A549 (cell line): ENCODE measurements around the gene USP20. TPM values are rescaled to one million over a fixed set of nuclear protein-coding genes. Genes with fewer than 3 reads are reported as not detected.

ENCODE experiments used
- ATAC-seq, 2 experiments: fragments of 200-7000 bp in 1 of 2; fragments of >200 bp in 1 of 2; cut with Nextera tagmentation in 1 of 2; cut with Tn5 transposase in 1 of 2; 3 replicates each; pipeline versions ENCODE4 v1.8.0 to v1.9.1; 2018 to 2020; ENCODE audit warnings: mild to moderate bottlenecking in 1 of 2, moderate library complexity in 1 of 2
- CTCF ChIA-PET: fragments of 300-600 bp; sonication (Branson Sonifier 250); formaldehyde crosslinking; extraction: SDS; loops from one replicate; lab custom pipeline; 2021; ENCODE audit warnings: antibody characterized with exemption, inconsistent platforms; lab: Yijun Ruan, JAX
- POLR2A ChIA-PET: fragments of 350-600 bp; formaldehyde crosslinking; extraction: SDS; loops from one replicate; lab custom pipeline; 2021; ENCODE audit warnings: antibody characterized with exemption, inconsistent platforms; lab: Yijun Ruan, JAX
- DNase-seq, 2 experiments: peaks; one replicate each; pipeline versions ENCODE4 v3.0.0 to v3.0.0-alpha.2; 2011 to 2016; ENCODE audit warnings: low read depth in 1 of 2, low spot score in 1 of 2
- FAIRE-seq: peaks from 2 replicates; lab custom pipeline; 2011; peaks lifted over from hg19 to GRCh38; lab: Jason Lieb, UNC
- H3K27ac ChIP-seq, 2 experiments: fragments of >200 bp; sonication (Bioruptor Twin); formaldehyde crosslinking; 3 replicates each; pipeline ENCODE4 v1.5.1; 2016 to 2017
- H3K4me1 ChIP-seq: fragments of >200 bp; sonication (Bioruptor Twin); formaldehyde crosslinking; 3 replicates; pipeline ENCODE4 v1.6.1; 2016
- H3K4me2 ChIP-seq: fragments of >200 bp; sonication (Bioruptor Twin); formaldehyde crosslinking; 3 replicates; pipeline ENCODE4 v1.6.1; 2016
- H3K4me3 ChIP-seq: fragments of >200 bp; sonication (Bioruptor Twin); formaldehyde crosslinking; 3 replicates; pipeline ENCODE4 v1.5.1; 2016
- H3K9me3 ChIP-seq: fragments of >200 bp; sonication (Bioruptor Twin); formaldehyde crosslinking; 3 replicates; pipeline ENCODE4 v1.6.1; 2016
- CHD2 ChIP-seq: fragments of 150-350 bp; IDR thresholded peaks from 2 replicates; pipeline ENCODE4 v1.6.1; 2014; ENCODE audit warnings: low read length; ENCODE audit not compliant: partially characterized antibody
- E2F6 ChIP-seq: IDR thresholded peaks from 2 replicates; pipeline ENCODE4 v1.6.1; 2012; ENCODE audit warnings: low read depth, borderline replicate concordance
- EHF ChIP-seq: fragments of 250-450 bp; sonication (Bioruptor Pico); IDR thresholded peaks from 2 replicates; pipeline ENCODE4 v1.5.0; 2020; ENCODE audit warnings: mild to moderate bottlenecking
- EHMT2 ChIP-seq: fragments of 200-600 bp; sonication (generic); IDR thresholded peaks from 2 replicates; pipeline ENCODE4 v1.6.1; 2016; ENCODE audit warnings: antibody characterized with exemption, low read depth, mild to moderate bottlenecking, moderate library complexity
- ELK1 ChIP-seq: fragments of 150-350 bp; IDR thresholded peaks from 2 replicates; pipeline ENCODE4 v1.6.1; 2014; ENCODE audit warnings: low read depth, mild to moderate bottlenecking, low read length
- EP300 ChIP-seq, 2 experiments: fragments of >200 bp; sonication (Bioruptor Twin); formaldehyde crosslinking; IDR thresholded peaks; 2 replicates in 1 of 2; 3 replicates in 1 of 2; pipeline ENCODE4 v1.6.1; 2016 to 2017
- ESRRA ChIP-seq: fragments of 150-350 bp; IDR thresholded peaks from 2 replicates; pipeline ENCODE4 v1.6.1; 2014; ENCODE audit warnings: mild to moderate bottlenecking, low read length, borderline replicate concordance
- FOXS1 ChIP-seq: fragments of 250-450 bp; sonication (Bioruptor Pico); IDR thresholded peaks from 2 replicates; pipeline ENCODE4 v1.5.0; 2020; ENCODE audit warnings: mild to moderate bottlenecking, moderate library complexity
- GATA3 ChIP-seq: IDR thresholded peaks from 2 replicates; pipeline ENCODE4 v1.6.1; 2012; ENCODE audit warnings: borderline replicate concordance
- HDAC2 ChIP-seq: fragments of 200-600 bp; sonication (generic); IDR thresholded peaks from 2 replicates; pipeline ENCODE4 v1.6.1; 2016
- KDM1A ChIP-seq: fragments of 200-600 bp; sonication (generic); IDR thresholded peaks from 2 replicates; pipeline ENCODE4 v1.6.1; 2016; ENCODE audit warnings: low read depth, mild to moderate bottlenecking
- KDM5A ChIP-seq: fragments of 200-600 bp; sonication (generic); IDR thresholded peaks from 2 replicates; pipeline ENCODE4 v1.6.1; 2016; ENCODE audit warnings: antibody characterized with exemption, mild to moderate bottlenecking
- MAFK ChIP-seq: fragments of 450-650 bp; IDR thresholded peaks from 2 replicates; pipeline ENCODE4 v1.6.1; 2014; ENCODE audit not compliant: partially characterized antibody
- MAX ChIP-seq: IDR thresholded peaks from 2 replicates; pipeline ENCODE4 v1.6.1; 2012
- MAZ ChIP-seq: fragments of 150-350 bp; IDR thresholded peaks from 2 replicates; pipeline ENCODE4 v1.6.1; 2014; ENCODE audit warnings: antibody characterized with exemption, low read depth, low read length, borderline replicate concordance
- NR3C1 ChIP-seq: fragments of >200 bp; sonication (Bioruptor Twin); formaldehyde crosslinking; IDR thresholded peaks from 3 replicates; pipeline ENCODE4 v1.6.1; 2017
- RAD21 ChIP-seq, 2 experiments: fragments of >200 bp in 1 of 2; sonication (Bioruptor Twin) in 1 of 2; formaldehyde crosslinking in 1 of 2; IDR thresholded peaks in 1 of 2; conservative IDR thresholded peaks in 1 of 2; 2 replicates in 1 of 2; 3 replicates in 1 of 2; pipeline ENCODE4 v1.6.1; 2012 to 2018; ENCODE audit warnings: inconsistent platforms in 1 of 2
- RCOR1 ChIP-seq: fragments of 150-350 bp; IDR thresholded peaks from 2 replicates; pipeline ENCODE4 v1.6.1; 2014; ENCODE audit warnings: antibody characterized with exemption, low read length, low read depth
- REST ChIP-seq: fragments of 200-600 bp; sonication (generic); IDR thresholded peaks from 2 replicates; pipeline ENCODE4 v1.6.1; 2016; ENCODE audit warnings: antibody characterized with exemption, mild to moderate bottlenecking, moderate library complexity
- RFX5 ChIP-seq: fragments of 450-650 bp; IDR thresholded peaks from 2 replicates; pipeline ENCODE4 v1.7.1; 2014; ENCODE audit warnings: antibody characterized with exemption, mild to moderate bottlenecking, moderate library complexity
- SMC3 ChIP-seq: fragments of >200 bp; sonication (Bioruptor Twin); formaldehyde crosslinking; IDR thresholded peaks from 3 replicates; pipeline ENCODE4 v1.6.1; 2018; ENCODE audit warnings: inconsistent platforms
- TP53 ChIP-seq: fragments of 250-450 bp; sonication (Bioruptor Pico); IDR thresholded peaks from 2 replicates; pipeline ENCODE4 v1.5.0; 2021; ENCODE audit warnings: mild to moderate bottlenecking, moderate library complexity
- ZSCAN20 ChIP-seq: fragments of 250-450 bp; sonication (Bioruptor Pico); IDR thresholded peaks from 2 replicates; pipeline ENCODE4 v1.8.0; 2022; ENCODE audit warnings: mild to moderate bottlenecking, moderate library complexity
- WGBS: methylation state at CpG from one replicate; pipeline ENCODE4 v1.1.6; 2017; ENCODE audit errors: missing lambda C conversion rate; 5-methylcytosine and 5-hydroxymethylcytosine counted together
- polyA plus RNA-seq, 4 experiments: library from polyadenylated mRNA; depleted of rRNA in 3 of 4; stranded (reverse); fragments of >200 nt; fragmentation: RNase III in 1 of 4; extraction: RNeasy Plus Mini Kit Qiagen cat#74134 plus additional on column Dnase treatment in 1 of 4; gene quantifications; 2 replicates in 3 of 4; 3 replicates in 1 of 4; pipeline ENCODE4 v1.2.3, GENCODE V29; 2011 to 2017

The USP20 gene
- polyA plus RNA-seq, 2 of the 4 experiments (the other 2 are of a cell fraction) = 3.9 to 5.0 TPM

GRCh38 chr9:129879991-129880653, 44.9 kb downstream of the USP20 start:
- ATAC-seq = no peak
- H3K4me1 ChIP-seq = peaks cover 13% of the 10 kb centered on the region
- no peak overlapping the region for H3K4me2 ChIP-seq
- WGBS = 88% methylated on average over 23 of the region's 31 CpGs
- ChIA-PET CTCF (no interaction called here), POLR2A (no interaction called here)
- no peak for FAIRE-seq
- no peak for DNase-seq
- no peak overlapping the region for H3K4me3 ChIP-seq
- H3K27ac ChIP-seq = no peak overlapping the region
- no peak for TF ChIP-seq ZSCAN20 (CRISPR knock-in tag)
- TF ChIP-seq REST = no peak
- TF ChIP-seq E2F6 = no peak
- TF ChIP-seq MAX = no peak
- no peak for TF ChIP-seq MAFK
- no peak for TF ChIP-seq TP53 (CRISPR knock-in tag)
- TF ChIP-seq EP300 (IDR thresholded peaks at IDR 0.05) = no peak
- H3K9me3 ChIP-seq = no peaks in the 10 kb centered on the region

GRCh38 chr9:129880654-129881546, 45.6 kb downstream of the USP20 start:
- no peak for ATAC-seq
- WGBS = 89% methylated on average over 28 of the region's 28 CpGs
- CTCF ChIA-PET = no interaction called here
- no peak overlapping the region for H3K4me3 ChIP-seq
- FAIRE-seq = no peak
- TF ChIP-seq SMC3 (no peak), EP300 (IDR thresholded peaks at IDR 0.05) (no peak), RCOR1 (no peak), KDM5A (no peak), ELK1 (no peak), REST (no peak), RAD21 (conservative IDR thresholded peaks at IDR 0.05 in 1 of 2, IDR thresholded peaks at IDR 0.05 in 1 of 2) (no peak), CHD2 (no peak), FOXS1 (CRISPR knock-in tag) (no peak), NR3C1 (no peak), MAZ (no peak), EHF (CRISPR knock-in tag) (no peak), GATA3 (no peak), HDAC2 (no peak), E2F6 (no peak), ESRRA (no peak), EHMT2 (no peak), KDM1A (no peak), ZSCAN20 (CRISPR knock-in tag) (no peak), RFX5 (no peak)
- TF ChIP-seq, all 56 proteins: peak for 0
- Histone ChIP-seq H3K4me1 (peaks cover 18% of the 10 kb centered on the region), H3K27ac (no peak overlapping the region), H3K9me3 (no peaks in the 10 kb centered on the region), H3K4me2 (no peak overlapping the region)
- no peak for DNase-seq
- POLR2A ChIA-PET = no interaction called here
